ENCODE measurements around the gene DHRSX. TPM values are rescaled to one million over a fixed set of nuclear protein-coding genes. Genes with fewer than 3 reads are reported as not detected.

DHRSX gene
- total and polyA plus RNA-seq, 9 of the 15 experiments (the other 6 are each of a cell fraction or from before 2014, with no cell fraction given) = 0.59 to 11.0 (median 6.2) TPM

DNA sequence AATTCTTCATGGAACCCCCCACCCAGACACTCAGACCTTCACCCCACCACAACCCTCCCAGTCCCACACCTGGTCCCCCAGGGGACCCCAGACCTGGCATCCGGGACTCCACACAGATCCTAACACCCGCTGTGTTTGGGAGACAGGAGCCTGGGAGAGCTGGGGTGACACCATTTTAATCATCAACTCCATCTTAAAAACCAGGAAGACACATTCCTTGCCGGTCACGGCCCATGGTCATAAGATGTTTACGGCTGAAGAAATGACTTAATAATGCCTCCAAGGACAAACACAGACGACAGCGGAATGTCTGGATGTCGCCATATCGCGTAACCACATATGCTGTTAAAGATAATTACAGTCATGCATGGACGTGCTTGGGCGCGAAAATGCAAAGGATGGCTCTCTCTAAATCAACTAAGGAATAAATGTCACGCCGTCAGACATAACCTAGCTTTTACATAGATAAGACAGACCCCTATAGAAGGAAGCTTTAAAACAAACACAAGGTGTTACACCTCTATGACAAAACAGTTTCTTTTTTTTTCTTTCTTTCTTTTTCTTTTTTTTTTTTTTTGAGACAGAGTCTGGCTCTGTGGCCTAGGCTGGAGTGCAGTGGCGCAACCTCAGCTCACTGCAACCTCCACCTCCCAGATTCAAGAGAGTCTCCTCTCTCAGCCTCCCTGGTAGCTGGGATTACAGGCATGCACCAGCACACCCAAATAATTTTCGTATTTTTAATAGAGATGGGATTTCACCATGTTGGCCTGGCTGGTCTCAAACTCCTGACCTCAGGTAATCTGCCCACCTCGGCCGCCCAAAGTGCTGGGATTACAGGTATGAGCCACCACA lies 2.1 kb upstream of the DHRSX start (continued):
- TF ChIP-seq, protein P1, sequence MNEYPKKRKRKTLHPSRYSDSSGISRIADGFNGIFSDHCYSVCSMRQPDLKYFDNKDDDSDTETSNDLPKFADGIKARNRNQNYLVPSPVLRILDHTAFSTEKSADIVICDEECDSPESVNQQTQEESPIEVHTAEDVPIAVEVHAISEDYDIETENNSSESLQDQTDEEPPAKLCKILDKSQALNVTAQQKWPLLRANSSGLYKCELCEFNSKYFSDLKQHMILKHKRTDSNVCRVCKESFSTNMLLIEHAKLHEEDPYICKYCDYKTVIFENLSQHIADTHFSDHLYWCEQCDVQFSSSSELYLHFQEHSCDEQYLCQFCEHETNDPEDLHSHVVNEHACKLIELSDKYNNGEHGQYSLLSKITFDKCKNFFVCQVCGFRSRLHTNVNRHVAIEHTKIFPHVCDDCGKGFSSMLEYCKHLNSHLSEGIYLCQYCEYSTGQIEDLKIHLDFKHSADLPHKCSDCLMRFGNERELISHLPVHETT (CRISPR knock-in tag; conservative IDR thresholded peaks at IDR 0.05 in 1 of 2, IDR thresholded peaks at IDR 0.05 in 1 of 2) = peak in 1 of 2 experiments; percentile 96; a peak in 2 of 4 replicates
- TF ChIP-seq ELF1 (tag; IDR thresholded peaks at IDR 0.05) (peak; percentile 44; the same call in 1 of the 2 replicates), ZNF274 (IDR thresholded peaks at IDR 0.05; ENCODE audit: borderline replicate concordance, low read depth, low read length) (no peak), ESRRB (CRISPR knock-in tag; IDR thresholded peaks at IDR 0.05; ENCODE audit: borderline replicate concordance) (no peak), ZNF79 (CRISPR knock-in tag; IDR thresholded peaks at IDR 0.05; ENCODE audit: low read depth) (peak; percentile 88), ZEB2 (IDR thresholded peaks at IDR 0.05) (no peak), ZNF12 (CRISPR knock-in tag; IDR thresholded peaks at IDR 0.05) (no peak), ZNF431 (CRISPR knock-in tag; IDR thresholded peaks at IDR 0.05) (no peak), DMBX1 (CRISPR knock-in tag; IDR thresholded peaks at IDR 0.05; ENCODE audit: borderline replicate concordance) (peak; percentile 97), SETDB1 (IDR thresholded peaks at IDR 0.05; ENCODE audit: low read length) (no peak), LEF1 (IDR thresholded peaks at IDR 0.05) (no peak)
- TF ChIP-seq, protein P2, sequence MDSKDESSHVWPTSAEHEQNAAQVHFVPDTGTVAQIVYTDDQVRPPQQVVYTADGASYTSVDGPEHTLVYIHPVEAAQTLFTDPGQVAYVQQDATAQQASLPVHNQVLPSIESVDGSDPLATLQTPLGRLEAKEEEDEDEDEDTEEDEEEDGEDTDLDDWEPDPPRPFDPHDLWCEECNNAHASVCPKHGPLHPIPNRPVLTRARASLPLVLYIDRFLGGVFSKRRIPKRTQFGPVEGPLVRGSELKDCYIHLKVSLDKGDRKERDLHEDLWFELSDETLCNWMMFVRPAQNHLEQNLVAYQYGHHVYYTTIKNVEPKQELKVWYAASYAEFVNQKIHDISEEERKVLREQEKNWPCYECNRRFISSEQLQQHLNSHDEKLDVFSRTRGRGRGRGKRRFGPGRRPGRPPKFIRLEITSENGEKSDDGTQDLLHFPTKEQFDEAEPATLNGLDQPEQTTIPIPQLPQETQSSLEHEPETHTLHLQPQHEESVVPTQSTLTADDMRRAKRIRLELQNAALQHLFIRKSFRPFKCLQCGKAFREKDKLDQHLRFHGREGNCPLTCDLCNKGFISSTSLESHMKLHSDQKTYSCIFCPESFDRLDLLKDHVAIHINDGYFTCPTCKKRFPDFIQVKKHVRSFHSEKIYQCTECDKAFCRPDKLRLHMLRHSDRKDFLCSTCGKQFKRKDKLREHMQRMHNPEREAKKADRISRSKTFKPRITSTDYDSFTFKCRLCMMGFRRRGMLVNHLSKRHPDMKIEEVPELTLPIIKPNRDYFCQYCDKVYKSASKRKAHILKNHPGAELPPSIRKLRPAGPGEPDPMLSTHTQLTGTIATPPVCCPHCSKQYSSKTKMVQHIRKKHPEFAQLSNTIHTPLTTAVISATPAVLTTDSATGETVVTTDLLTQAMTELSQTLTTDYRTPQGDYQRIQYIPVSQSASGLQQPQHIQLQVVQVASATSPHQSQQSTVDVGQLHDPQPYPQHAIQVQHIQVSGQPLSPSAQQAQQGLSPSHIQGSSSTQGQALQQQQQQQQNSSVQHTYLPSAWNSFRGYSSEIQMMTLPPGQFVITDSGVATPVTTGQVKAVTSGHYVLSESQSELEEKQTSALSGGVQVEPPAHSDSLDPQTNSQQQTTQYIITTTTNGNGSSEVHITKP (IDR thresholded peaks at IDR 0.05; ENCODE audit: partially characterized antibody) = no peak
- TF ChIP-seq, protein P3, sequence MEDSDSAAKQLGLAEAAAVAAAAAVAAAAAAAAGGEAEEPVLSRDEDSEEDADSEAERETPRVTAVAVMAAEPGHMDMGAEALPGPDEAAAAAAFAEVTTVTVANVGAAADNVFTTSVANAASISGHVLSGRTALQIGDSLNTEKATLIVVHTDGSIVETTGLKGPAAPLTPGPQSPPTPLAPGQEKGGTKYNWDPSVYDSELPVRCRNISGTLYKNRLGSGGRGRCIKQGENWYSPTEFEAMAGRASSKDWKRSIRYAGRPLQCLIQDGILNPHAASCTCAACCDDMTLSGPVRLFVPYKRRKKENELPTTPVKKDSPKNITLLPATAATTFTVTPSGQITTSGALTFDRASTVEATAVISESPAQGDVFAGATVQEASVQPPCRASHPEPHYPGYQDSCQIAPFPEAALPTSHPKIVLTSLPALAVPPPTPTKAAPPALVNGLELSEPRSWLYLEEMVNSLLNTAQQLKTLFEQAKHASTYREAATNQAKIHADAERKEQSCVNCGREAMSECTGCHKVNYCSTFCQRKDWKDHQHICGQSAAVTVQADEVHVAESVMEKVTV (CRISPR knock-in tag; IDR thresholded peaks at IDR 0.05) = 0 out of 2 replicates have a peak, but pooled peaks have one; percentile 19
- TF ChIP-seq, protein P4, sequence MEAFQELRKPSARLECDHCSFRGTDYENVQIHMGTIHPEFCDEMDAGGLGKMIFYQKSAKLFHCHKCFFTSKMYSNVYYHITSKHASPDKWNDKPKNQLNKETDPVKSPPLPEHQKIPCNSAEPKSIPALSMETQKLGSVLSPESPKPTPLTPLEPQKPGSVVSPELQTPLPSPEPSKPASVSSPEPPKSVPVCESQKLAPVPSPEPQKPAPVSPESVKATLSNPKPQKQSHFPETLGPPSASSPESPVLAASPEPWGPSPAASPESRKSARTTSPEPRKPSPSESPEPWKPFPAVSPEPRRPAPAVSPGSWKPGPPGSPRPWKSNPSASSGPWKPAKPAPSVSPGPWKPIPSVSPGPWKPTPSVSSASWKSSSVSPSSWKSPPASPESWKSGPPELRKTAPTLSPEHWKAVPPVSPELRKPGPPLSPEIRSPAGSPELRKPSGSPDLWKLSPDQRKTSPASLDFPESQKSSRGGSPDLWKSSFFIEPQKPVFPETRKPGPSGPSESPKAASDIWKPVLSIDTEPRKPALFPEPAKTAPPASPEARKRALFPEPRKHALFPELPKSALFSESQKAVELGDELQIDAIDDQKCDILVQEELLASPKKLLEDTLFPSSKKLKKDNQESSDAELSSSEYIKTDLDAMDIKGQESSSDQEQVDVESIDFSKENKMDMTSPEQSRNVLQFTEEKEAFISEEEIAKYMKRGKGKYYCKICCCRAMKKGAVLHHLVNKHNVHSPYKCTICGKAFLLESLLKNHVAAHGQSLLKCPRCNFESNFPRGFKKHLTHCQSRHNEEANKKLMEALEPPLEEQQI (IDR thresholded peaks at IDR 0.05) = no peak
- TF ChIP-seq, protein P5, sequence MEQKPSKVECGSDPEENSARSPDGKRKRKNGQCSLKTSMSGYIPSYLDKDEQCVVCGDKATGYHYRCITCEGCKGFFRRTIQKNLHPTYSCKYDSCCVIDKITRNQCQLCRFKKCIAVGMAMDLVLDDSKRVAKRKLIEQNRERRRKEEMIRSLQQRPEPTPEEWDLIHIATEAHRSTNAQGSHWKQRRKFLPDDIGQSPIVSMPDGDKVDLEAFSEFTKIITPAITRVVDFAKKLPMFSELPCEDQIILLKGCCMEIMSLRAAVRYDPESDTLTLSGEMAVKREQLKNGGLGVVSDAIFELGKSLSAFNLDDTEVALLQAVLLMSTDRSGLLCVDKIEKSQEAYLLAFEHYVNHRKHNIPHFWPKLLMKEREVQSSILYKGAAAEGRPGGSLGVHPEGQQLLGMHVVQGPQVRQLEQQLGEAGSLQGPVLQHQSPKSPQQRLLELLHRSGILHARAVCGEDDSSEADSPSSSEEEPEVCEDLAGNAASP (IDR thresholded peaks at IDR 0.05) = no peak
